Panc1 (cell line): Measurements from ENCODE around the gene ALG6. TPM values are rescaled to one million over a fixed set of nuclear protein-coding genes. Genes with fewer than 3 reads are reported as not detected.

ENCODE experiments used
- ATAC-seq: fragments of 200-7000 bp; cut with Tn5 transposase; 2 replicates; pipeline ENCODE4 v1.9.1; 2020; ENCODE audit warnings: mild to moderate bottlenecking, moderate library complexity
- BruUV-seq: library from RNA; stranded (reverse); fragments of 400-500 nt; replicated peaks from 2 replicates; lab custom pipeline; 2021; lab: Mats Ljungman, UMichigan
- CTCF ChIA-PET: fragments of 300-600 bp; sonication (Branson Sonifier 250); formaldehyde crosslinking; loops from one replicate; lab custom pipeline; 2022; ENCODE audit warnings: antibody characterized with exemption; lab: Charles Lee
- POLR2A ChIA-PET: fragments of 300-600 bp; sonication (Branson Sonifier 250); formaldehyde crosslinking; loops from one replicate; lab custom pipeline; 2022; ENCODE audit warnings: antibody characterized with exemption; lab: Charles Lee
- DNase-seq: peaks from one replicate; pipeline ENCODE4 v3.0.0-alpha.2; 2010; ENCODE audit warnings: low read depth, low spot score
- H3K27ac ChIP-seq: 2 replicates; pipeline ENCODE4 v1.5.1; 2011; ENCODE audit warnings: mild to moderate bottlenecking, low read length, inconsistent platforms
- H3K27me3 ChIP-seq: fragments of 200-500 bp; sonication (Bioruptor generic); 2 replicates; pipeline ENCODE4 v1.6.0; 2014; ENCODE audit warnings: low read length, inconsistent platforms; ENCODE audit not compliant: control insufficient read depth, insufficient read depth
- H3K36me3 ChIP-seq: fragments of 200-500 bp; sonication (Bioruptor generic); 2 replicates; pipeline ENCODE4 v1.5.1; 2014; ENCODE audit warnings: inconsistent platforms, mild to moderate bottlenecking, low read length, moderate library complexity; ENCODE audit not compliant: control insufficient read depth, insufficient read depth
- H3K4me1 ChIP-seq: 2 replicates; pipeline ENCODE4 v1.5.1; 2011; ENCODE audit warnings: inconsistent platforms, mild to moderate bottlenecking, low read length, moderate library complexity; ENCODE audit not compliant: control insufficient read depth, insufficient read depth
- H3K4me3 ChIP-seq, 2 experiments: 2 replicates each; pipeline ENCODE4 v1.5.1; 2011 to 2012; ENCODE audit warnings: low read depth in 2 of 2, low read length in 2 of 2, mild to moderate bottlenecking in 2 of 2, inconsistent platforms in 1 of 2, moderate library complexity in 1 of 2
- H3K9me3 ChIP-seq: fragments of 200-500 bp; sonication (Bioruptor generic); 2 replicates; pipeline ENCODE4 v1.5.1; 2014; ENCODE audit warnings: low read depth, mild to moderate bottlenecking, inconsistent platforms, low read length, moderate library complexity; ENCODE audit not compliant: control insufficient read depth, insufficient read depth
- CTCF ChIP-seq: fragments of 450-650 bp; IDR thresholded peaks from 2 replicates; pipeline ENCODE4 v1.5.1; 2017; ENCODE audit warnings: mild to moderate bottlenecking
- POLR2AphosphoS5 ChIP-seq: IDR thresholded peaks from 2 replicates; pipeline ENCODE4 v1.6.1; 2012; ENCODE audit warnings: mild to moderate bottlenecking, low read depth, low read length, moderate library complexity
- REST ChIP-seq, 2 experiments: IDR thresholded peaks; 2 replicates each; pipeline ENCODE4 v1.6.1; 2011 to 2012; ENCODE audit warnings: low read depth in 2 of 2, control low read depth in 1 of 2, low read length in 1 of 2, mild to moderate bottlenecking in 1 of 2, moderate library complexity in 1 of 2; ENCODE audit not compliant: insufficient read depth in 1 of 2
- SIN3A ChIP-seq: IDR thresholded peaks from 2 replicates; pipeline ENCODE4 v1.6.1; 2012; ENCODE audit warnings: low read depth, mild to moderate bottlenecking, low read length, moderate library complexity, borderline replicate concordance; ENCODE audit not compliant: insufficient read depth
- TCF7L2 ChIP-seq: IDR thresholded peaks from 2 replicates; pipeline ENCODE4 v1.6.1; 2011; ENCODE audit warnings: mild to moderate bottlenecking, low read depth, low read length, inconsistent platforms
- in situ Hi-C: cut with HindIII; loops from 2 replicates; pipeline ENCODE4 v1.10.0; 2016; ENCODE audit warnings: low sequenced_read_pairs, low pct_unique_long_range_greater_than_20kb
- intact Hi-C: fragments of 100-400 bp; cut with micrococcal nuclease; formaldehyde crosslinking; loops from one replicate; pipeline ENCODE4 v1.10.0; 2022; ENCODE audit not compliant: unreplicated experiment
- total RNA-seq: library from RNA; stranded (reverse); gene quantifications from one replicate; pipeline ENCODE4 v1.2.1, GENCODE V29; 2021; ENCODE audit not compliant: unreplicated experiment

ALG6 gene
- total RNA-seq, 1 experiment from 2014 or later, result 22.6 TPM

GRCh38 chr1:63328122-63328521 lies 39.3 kb upstream of the ALG6 start:
- POLR2A ChIA-PET, result no interaction called here
- in situ Hi-C loops (no loop called here), intact Hi-C loops (loop anchor here (5.0 kb wide), 3 partner anchors 114 to 209 kb away; partner anchors contain the start of genes EFCAB7 and ITGB3BP)
- H3K27me3 ChIP-seq, result peaks cover 12% of the 10 kb centered on the region
- no peak overlapping the region for H3K4me3 ChIP-seq
- CTCF ChIA-PET, result interaction anchor here (0.6 kb wide), 1 partner anchor 234 kb away, joined by 3 read pairs; no protein-coding TSS in a partner anchor
- no peaks in the 10 kb centered on the region for H3K36me3 ChIP-seq
- H3K9me3 ChIP-seq, result no peaks in the 10 kb centered on the region
- no peak for DNase-seq
- peak; percentile 13; the same call in 1 of the 2 replicates for ATAC-seq
- no peak for TF ChIP-seq POLR2AphosphoS5
- TF ChIP-seq CTCF, result no peak
- no peak for TF ChIP-seq SIN3A
- no peak for TF ChIP-seq REST (IDR thresholded peaks at IDR 0.05; ENCODE audit: insufficient read depth in 1 of 2, low read depth in 2 of 2, low read length in 1 of 2)
- TF ChIP-seq TCF7L2, result no peak
- no peak overlapping the region for H3K27ac ChIP-seq
- no peaks in the 10 kb centered on the region for H3K4me1 ChIP-seq
- BruUV-seq, result no TSS peak

- peaks cover 16% of the 10 kb centered on the region for H3K27me3 ChIP-seq
- POLR2A ChIA-PET, result no interaction called here
- H3K36me3 ChIP-seq, result no peaks in the 10 kb centered on the region
- H3K4me1 ChIP-seq, result no peaks in the 10 kb centered on the region
- no TSS peak for BruUV-seq
- no peak for ATAC-seq
- CTCF ChIA-PET, result interaction anchor here (0.6 kb wide), 1 partner anchor 233 kb away, joined by 3 read pairs; no protein-coding TSS in a partner anchor
- no peak overlapping the region for H3K4me3 ChIP-seq
- intact Hi-C loops (loop anchor here (5.0 kb wide), 3 partner anchors 114 to 209 kb away; partner anchors contain the start of genes EFCAB7 and ITGB3BP), in situ Hi-C loops (no loop called here)
- H3K27ac ChIP-seq, result no peak overlapping the region
- no peaks in the 10 kb centered on the region for H3K9me3 ChIP-seq
- TF ChIP-seq CTCF, result no peak
- no peak for DNase-seq
Measured at GRCh38 chr1:63328781-63329180, 38.6 kb upstream of the ALG6 start.
